ENCODE results near the gene TMEM234. TPM values are rescaled to one million over a fixed set of nuclear protein-coding genes. Genes with fewer than 3 reads are reported as not detected.

Gene TMEM234
- total and polyA plus RNA-seq, 2 of the 13 experiments (the other 11 are each of a cell fraction or from before 2014, with no cell fraction given) = 6.1 to 9.0 TPM

DNA sequence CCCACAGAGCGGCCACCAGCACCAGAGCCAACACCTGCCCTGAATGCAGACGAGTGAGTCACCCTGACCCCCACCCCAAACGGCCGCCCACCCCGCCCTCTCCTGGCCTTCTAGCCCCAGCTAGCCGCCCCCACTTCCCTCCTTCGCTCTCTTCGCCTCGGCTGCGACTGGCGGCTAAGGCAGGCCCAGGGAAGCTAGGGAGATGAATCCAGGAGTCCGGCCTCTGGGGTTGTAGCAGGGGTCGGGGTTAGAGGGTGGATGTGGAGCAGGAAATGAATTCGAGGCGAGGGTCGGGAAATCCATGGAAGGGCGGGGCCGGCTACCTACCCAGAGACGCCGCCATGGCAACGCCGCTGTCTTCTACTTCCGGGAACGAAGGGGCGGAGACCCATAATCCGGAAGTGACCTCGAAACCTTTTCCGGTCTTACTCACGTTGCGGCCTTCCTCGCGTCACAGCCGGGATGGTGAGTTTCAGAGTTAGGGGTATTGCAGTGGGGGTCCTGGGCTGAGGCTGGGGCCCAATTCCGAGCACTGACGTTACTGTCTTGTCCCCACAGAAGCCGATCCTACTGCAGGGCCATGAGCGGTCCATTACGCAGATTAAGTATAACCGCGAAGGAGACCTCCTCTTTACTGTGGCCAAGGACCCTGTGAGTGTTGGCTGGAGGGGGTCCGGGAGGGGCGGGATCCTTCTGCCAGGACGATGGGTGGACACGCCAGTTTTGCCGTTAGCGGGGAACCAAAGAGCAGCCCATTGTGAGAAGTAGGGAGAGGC, at the start of gene TMEM234, which contains the start of gene EIF3I (continued):
- TF ChIP-seq EEA1 (CRISPR knock-in tag; IDR thresholded peaks at IDR 0.05; ENCODE audit: borderline replicate concordance) (no peak), SRSF1 (optimal IDR thresholded peaks at IDR 0.05; ENCODE audit: low read depth, low read length) (peak; percentile 41), CBX1 (IDR thresholded peaks at IDR 0.05; ENCODE audit: low read depth) (no peak), ZNF564 (CRISPR knock-in tag; IDR thresholded peaks at IDR 0.05) (no peak), HMGA1 (CRISPR knock-in tag; conservative IDR thresholded peaks at IDR 0.05) (no peak), FOSL1 (CRISPR knock-in tag; IDR thresholded peaks at IDR 0.05; ENCODE audit: borderline replicate concordance) (no peak), SIN3A (IDR thresholded peaks at IDR 0.05; ENCODE audit: borderline replicate concordance, low read depth, low read length) (no peak; the same call in 1 of the 2 replicates), ZNF441 (CRISPR knock-in tag; IDR thresholded peaks at IDR 0.05; ENCODE audit: borderline replicate concordance) (no peak), HMG20B (CRISPR knock-in tag; conservative IDR thresholded peaks at IDR 0.05) (no peak), NBN (conservative IDR thresholded peaks at IDR 0.05) (no peak), ZBTB7A (CRISPR knock-in tag; IDR thresholded peaks at IDR 0.05) (peak; percentile 74), PAWR (CRISPR knock-in tag; IDR thresholded peaks at IDR 0.05; ENCODE audit: borderline replicate concordance) (no peak), NR2F2 (IDR thresholded peaks at IDR 0.05; ENCODE audit: borderline replicate concordance, low read depth) (peak; percentile 59; the same call in 1 of the 2 replicates), ZNF101 (CRISPR knock-in tag; IDR thresholded peaks at IDR 0.05; ENCODE audit: borderline replicate concordance, low read depth) (no peak), ZNF619 (CRISPR knock-in tag; IDR thresholded peaks at IDR 0.05) (peak; percentile 63; the same call in 1 of the 2 replicates), FOXK1 (CRISPR knock-in tag; IDR thresholded peaks at IDR 0.05; ENCODE audit: borderline replicate concordance, low read depth) (0 out of 2 replicates have a peak, but pooled peaks have one; percentile 45), HBP1 (CRISPR knock-in tag; IDR thresholded peaks at IDR 0.05; ENCODE audit: low read depth) (peak; percentile 67; the same call in 1 of the 2 replicates)
- TF ChIP-seq, protein P1, sequence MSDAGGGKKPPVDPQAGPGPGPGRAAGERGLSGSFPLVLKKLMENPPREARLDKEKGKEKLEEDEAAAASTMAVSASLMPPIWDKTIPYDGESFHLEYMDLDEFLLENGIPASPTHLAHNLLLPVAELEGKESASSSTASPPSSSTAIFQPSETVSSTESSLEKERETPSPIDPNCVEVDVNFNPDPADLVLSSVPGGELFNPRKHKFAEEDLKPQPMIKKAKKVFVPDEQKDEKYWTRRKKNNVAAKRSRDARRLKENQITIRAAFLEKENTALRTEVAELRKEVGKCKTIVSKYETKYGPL (CRISPR knock-in tag; IDR thresholded peaks at IDR 0.05) = no peak
- TF ChIP-seq, protein P2, sequence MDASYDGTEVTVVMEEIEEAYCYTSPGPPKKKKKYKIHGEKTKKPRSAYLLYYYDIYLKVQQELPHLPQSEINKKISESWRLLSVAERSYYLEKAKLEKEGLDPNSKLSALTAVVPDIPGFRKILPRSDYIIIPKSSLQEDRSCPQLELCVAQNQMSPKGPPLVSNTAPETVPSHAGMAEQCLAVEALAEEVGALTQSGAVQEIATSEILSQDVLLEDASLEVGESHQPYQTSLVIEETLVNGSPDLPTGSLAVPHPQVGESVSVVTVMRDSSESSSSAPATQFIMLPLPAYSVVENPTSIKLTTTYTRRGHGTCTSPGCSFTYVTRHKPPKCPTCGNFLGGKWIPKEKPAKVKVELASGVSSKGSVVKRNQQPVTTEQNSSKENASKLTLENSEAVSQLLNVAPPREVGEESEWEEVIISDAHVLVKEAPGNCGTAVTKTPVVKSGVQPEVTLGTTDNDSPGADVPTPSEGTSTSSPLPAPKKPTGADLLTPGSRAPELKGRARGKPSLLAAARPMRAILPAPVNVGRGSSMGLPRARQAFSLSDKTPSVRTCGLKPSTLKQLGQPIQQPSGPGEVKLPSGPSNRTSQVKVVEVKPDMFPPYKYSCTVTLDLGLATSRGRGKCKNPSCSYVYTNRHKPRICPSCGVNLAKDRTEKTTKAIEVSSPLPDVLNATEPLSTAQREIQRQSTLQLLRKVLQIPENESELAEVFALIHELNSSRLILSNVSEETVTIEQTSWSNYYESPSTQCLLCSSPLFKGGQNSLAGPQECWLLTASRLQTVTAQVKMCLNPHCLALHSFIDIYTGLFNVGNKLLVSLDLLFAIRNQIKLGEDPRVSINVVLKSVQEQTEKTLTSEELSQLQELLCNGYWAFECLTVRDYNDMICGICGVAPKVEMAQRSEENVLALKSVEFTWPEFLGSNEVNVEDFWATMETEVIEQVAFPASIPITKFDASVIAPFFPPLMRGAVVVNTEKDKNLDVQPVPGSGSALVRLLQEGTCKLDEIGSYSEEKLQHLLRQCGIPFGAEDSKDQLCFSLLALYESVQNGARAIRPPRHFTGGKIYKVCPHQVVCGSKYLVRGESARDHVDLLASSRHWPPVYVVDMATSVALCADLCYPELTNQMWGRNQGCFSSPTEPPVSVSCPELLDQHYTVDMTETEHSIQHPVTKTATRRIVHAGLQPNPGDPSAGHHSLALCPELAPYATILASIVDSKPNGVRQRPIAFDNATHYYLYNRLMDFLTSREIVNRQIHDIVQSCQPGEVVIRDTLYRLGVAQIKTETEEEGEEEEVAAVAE (CRISPR knock-in tag; IDR thresholded peaks at IDR 0.05; ENCODE audit: borderline replicate concordance) = 0 out of 2 replicates have a peak, but pooled peaks have one; percentile 45
- TF ChIP-seq, protein P3, sequence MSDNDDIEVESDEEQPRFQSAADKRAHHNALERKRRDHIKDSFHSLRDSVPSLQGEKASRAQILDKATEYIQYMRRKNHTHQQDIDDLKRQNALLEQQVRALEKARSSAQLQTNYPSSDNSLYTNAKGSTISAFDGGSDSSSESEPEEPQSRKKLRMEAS (IDR thresholded peaks at IDR 0.05) = peak; percentile 82; the same call in 1 of the 2 replicates
